ENCODE measurements around the gene EZH1. TPM values are rescaled to one million over a fixed set of nuclear protein-coding genes. Genes with fewer than 3 reads are reported as not detected.
"Not testable (repeated sequence)": the region's sequence is repeated elsewhere in the genome, so short reads cannot be mapped to it uniquely, and the experiment has no call there.

The EZH1 gene
- total RNA-seq, 1 donor from 2014 or later: 39.5 TPM

GRCh38 chr17:42779936-42780850 is 35.4 kb upstream of the EZH1 start, which contains the start of gene WNK4:
Gene WNK4, plus strand, starts transcription at chr17:42780610. Its CDS starts 89 bp downstream, at chr17:42780699.
- H3K27me3 Mint-ChIP-seq: peaks cover 45% of the 10 kb centered on the region
- intact Hi-C loops (cut with micrococcal nuclease): loop anchor here (5.0 kb wide), 1 partner anchor 103 kb away; the partner anchor contains the start of gene PLEKHH3
- H3K4me3 Mint-ChIP-seq: no peak within 1 kb of the TSS
- H3K27ac Mint-ChIP-seq: no peak within 1 kb of the TSS
- DNase-seq: no peak
- H3K36me3 Mint-ChIP-seq (ENCODE audit: low read depth): peaks cover 33% of the 10 kb centered on the region
- H3K4me1 Mint-ChIP-seq: peaks cover 13% of the 10 kb centered on the region
- no peaks in the 10 kb centered on the region for H3K9me3 Mint-ChIP-seq

GRCh38 chr17:42779304-42779935 is 34.6 kb upstream of the EZH1 start:
- Mint-ChIP-seq H3K27ac (no peak overlapping the region), H3K4me1 (peaks cover 10% of the 10 kb centered on the region), H3K36me3 (ENCODE audit: low read depth) (peaks cover 36% of the 10 kb centered on the region), H3K27me3 (peaks cover 37% of the 10 kb centered on the region), H3K4me3 (no peak overlapping the region), H3K9me3 (no peaks in the 10 kb centered on the region)
- intact Hi-C loops (cut with micrococcal nuclease): no loop called here
- no peak for DNase-seq

DNA sequence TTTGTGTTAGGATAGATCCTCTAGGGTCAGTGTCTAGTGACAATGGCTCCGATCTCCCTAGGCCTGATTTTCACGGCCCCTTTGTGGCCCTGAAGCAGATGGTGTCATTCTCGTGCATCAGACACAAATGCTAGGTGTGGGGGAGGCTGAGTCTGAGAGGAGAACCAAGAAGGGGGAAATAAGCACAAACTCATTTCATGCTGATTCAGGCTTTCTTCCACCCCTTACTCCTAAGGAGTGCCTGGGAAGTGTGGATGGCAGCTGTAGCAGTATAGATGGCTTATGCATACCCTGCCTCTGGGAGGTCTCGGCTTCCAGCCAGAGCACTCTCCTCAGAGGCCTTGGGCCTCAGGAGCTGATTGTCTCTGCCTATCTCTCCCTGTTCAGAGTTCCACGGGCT is 33.7 kb upstream of the EZH1 start:
- intact Hi-C loops (cut with micrococcal nuclease): no loop called here
- H3K27ac Mint-ChIP-seq: no peak overlapping the region
- no peaks in the 10 kb centered on the region for H3K9me3 Mint-ChIP-seq
- peaks cover 30% of the 10 kb centered on the region for H3K27me3 Mint-ChIP-seq
- DNase-seq: no peak
- no peak overlapping the region for H3K4me3 Mint-ChIP-seq
- peaks cover 40% of the 10 kb centered on the region for H3K36me3 Mint-ChIP-seq (ENCODE audit: low read depth)
- H3K4me1 Mint-ChIP-seq: peaks cover 17% of the 10 kb centered on the region

DNA sequence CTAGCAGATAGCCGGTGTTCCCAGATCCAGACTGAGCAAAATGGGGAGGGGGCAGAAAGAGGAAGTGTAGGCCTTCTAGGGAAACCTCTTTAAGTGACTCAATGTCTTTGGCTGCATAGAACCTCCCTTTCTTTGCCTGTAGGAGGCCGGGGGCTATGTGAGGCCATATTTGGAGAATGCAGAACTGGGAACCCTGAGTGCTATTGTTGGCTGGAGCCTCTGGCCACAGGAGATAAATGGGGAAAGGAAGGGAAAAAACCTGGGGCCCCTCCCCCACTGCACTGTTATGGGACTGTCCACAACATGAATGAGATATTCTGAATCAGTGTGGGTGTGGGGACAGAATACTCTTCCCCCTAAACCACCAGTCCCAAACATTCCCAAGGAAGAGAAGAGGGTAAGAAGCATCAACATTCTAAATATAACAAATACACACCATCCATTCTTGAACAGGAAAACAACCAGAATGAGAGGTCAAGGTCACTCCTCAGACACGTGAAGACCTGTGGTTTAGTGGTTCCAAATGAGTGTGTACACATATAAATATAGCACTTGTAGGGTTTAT is 30.8 kb upstream of the EZH1 start:
- no peak overlapping the region for H3K4me3 Mint-ChIP-seq
- peaks cover 6% of the 10 kb centered on the region for H3K27me3 Mint-ChIP-seq
- intact Hi-C loops (cut with micrococcal nuclease): no loop called here
- H3K9me3 Mint-ChIP-seq: no peaks in the 10 kb centered on the region
- H3K27ac Mint-ChIP-seq: no peak overlapping the region
- no peak for DNase-seq
- H3K36me3 Mint-ChIP-seq (ENCODE audit: low read depth): peaks cover 40% of the 10 kb centered on the region
- H3K4me1 Mint-ChIP-seq: peaks cover 15% of the 10 kb centered on the region

GRCh38 chr17:42774066-42774745 is 29.4 kb upstream of the EZH1 start:
- Mint-ChIP-seq H3K27ac (peak overlapping the region; percentile 94), H3K4me1 (peaks cover 15% of the 10 kb centered on the region), H3K9me3 (no peaks in the 10 kb centered on the region), H3K36me3 (ENCODE audit: low read depth) (peaks cover 33% of the 10 kb centered on the region), H3K4me3 (peak overlapping the region; percentile 93), H3K27me3 (no peaks in the 10 kb centered on the region)
- DNase-seq: no peak
- intact Hi-C loops (cut with micrococcal nuclease): no loop called here

GRCh38 chr17:42773290-42774035 is 28.6 kb upstream of the EZH1 start, which contains the start of gene VPS25:
Gene VPS25, plus strand, starts transcription at chr17:42773449. Its CDS starts 27 bp downstream, at chr17:42773476.
- intact Hi-C loops (cut with micrococcal nuclease): no loop called here
- H3K9me3 Mint-ChIP-seq: no peaks in the 10 kb centered on the region
- H3K36me3 Mint-ChIP-seq (ENCODE audit: low read depth): peaks cover 28% of the 10 kb centered on the region
- DNase-seq: peak; percentile 93
- H3K4me1 Mint-ChIP-seq: peaks cover 15% of the 10 kb centered on the region
- H3K27ac Mint-ChIP-seq: peak within 1 kb of the TSS; percentile 94
- no peaks in the 10 kb centered on the region for H3K27me3 Mint-ChIP-seq
- peak within 1 kb of the TSS; percentile 93 for H3K4me3 Mint-ChIP-seq

GRCh38 chr17:42772945-42773289 is 28.1 kb upstream of the EZH1 start:
- Mint-ChIP-seq H3K36me3 (ENCODE audit: low read depth) (peaks cover 24% of the 10 kb centered on the region), H3K27me3 (peaks cover 2% of the 10 kb centered on the region), H3K27ac (peak overlapping the region; percentile 94), H3K4me3 (peak overlapping the region; percentile 93), H3K4me1 (peaks cover 15% of the 10 kb centered on the region), H3K9me3 (no peaks in the 10 kb centered on the region)
- intact Hi-C loops (cut with micrococcal nuclease): no loop called here
- DNase-seq: no peak

- intact Hi-C loops (cut with micrococcal nuclease): loop anchor here (10.0 kb wide), 1 partner anchor 165 kb away; the partner anchor contains the start of genes RETREG3 and TUBG1
- not testable (repeated sequence) for H3K9me3 Mint-ChIP-seq; H3K4me3 Mint-ChIP-seq; H3K27ac Mint-ChIP-seq; DNase-seq; H3K36me3 Mint-ChIP-seq (ENCODE audit: low read depth)
- Mint-ChIP-seq H3K4me1 (peaks cover 15% of the 10 kb centered on the region), H3K27me3 (peaks cover 11% of the 10 kb centered on the region)
Measured at GRCh38 chr17:42769964-42770363, 25.1 kb upstream of the EZH1 start.

GRCh38 chr17:42768006-42768405 is 23.2 kb upstream of the EZH1 start:
- DNase-seq; H3K4me3 Mint-ChIP-seq; H3K36me3 Mint-ChIP-seq (ENCODE audit: low read depth); H3K9me3 Mint-ChIP-seq; H3K27ac Mint-ChIP-seq; H3K4me1 Mint-ChIP-seq: not testable (repeated sequence)
- H3K27me3 Mint-ChIP-seq: peaks cover 18% of the 10 kb centered on the region
- intact Hi-C loops (cut with micrococcal nuclease): loop anchor here (10.0 kb wide), 1 partner anchor 163 kb away; the partner anchor contains the start of genes RETREG3 and TUBG1

- Mint-ChIP-seq H3K27me3 (peaks cover 23% of the 10 kb centered on the region), H3K36me3 (ENCODE audit: low read depth) (no peaks in the 10 kb centered on the region), H3K27ac (no peak overlapping the region), H3K4me1 (peaks cover 5% of the 10 kb centered on the region), H3K9me3 (no peaks in the 10 kb centered on the region), H3K4me3 (no peak overlapping the region)
- DNase-seq: no peak
- intact Hi-C loops (cut with micrococcal nuclease): loop anchor here (10.0 kb wide), 1 partner anchor 163 kb away; the partner anchor contains the start of genes RETREG3 and TUBG1
Measured at GRCh38 chr17:42767512-42767911, 22.7 kb upstream of the EZH1 start.

DNA sequence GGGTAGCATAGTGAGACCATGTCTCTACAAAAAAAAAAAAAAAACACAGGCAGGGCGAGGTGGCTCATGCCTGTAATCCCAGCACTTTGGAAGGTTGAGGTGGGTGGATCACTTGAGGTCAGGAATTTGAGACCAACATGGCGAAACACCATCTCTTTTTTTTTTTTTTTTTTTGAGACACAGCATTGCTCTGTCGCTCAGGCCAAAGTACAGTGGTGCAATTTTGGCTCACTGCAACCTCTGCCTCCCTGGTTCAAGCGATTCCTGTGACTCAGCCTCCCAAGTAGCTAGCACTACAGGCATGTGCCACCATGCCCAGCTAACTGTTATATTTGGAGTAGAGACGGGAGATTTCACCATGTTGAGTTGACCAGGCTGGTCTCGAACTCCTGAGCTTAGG is 21.3 kb upstream of the EZH1 start:
- H3K27me3 Mint-ChIP-seq: peaks cover 35% of the 10 kb centered on the region
- no peak overlapping the region for H3K27ac Mint-ChIP-seq
- H3K4me1 Mint-ChIP-seq: peaks cover 2% of the 10 kb centered on the region
- H3K36me3 Mint-ChIP-seq (ENCODE audit: low read depth): no peaks in the 10 kb centered on the region
- no peak overlapping the region for H3K4me3 Mint-ChIP-seq
- no peak for DNase-seq
- intact Hi-C loops (cut with micrococcal nuclease): loop anchor here (10.0 kb wide), 1 partner anchor 161 kb away; the partner anchor contains the start of genes RETREG3 and TUBG1
- no peaks in the 10 kb centered on the region for H3K9me3 Mint-ChIP-seq

DNA sequence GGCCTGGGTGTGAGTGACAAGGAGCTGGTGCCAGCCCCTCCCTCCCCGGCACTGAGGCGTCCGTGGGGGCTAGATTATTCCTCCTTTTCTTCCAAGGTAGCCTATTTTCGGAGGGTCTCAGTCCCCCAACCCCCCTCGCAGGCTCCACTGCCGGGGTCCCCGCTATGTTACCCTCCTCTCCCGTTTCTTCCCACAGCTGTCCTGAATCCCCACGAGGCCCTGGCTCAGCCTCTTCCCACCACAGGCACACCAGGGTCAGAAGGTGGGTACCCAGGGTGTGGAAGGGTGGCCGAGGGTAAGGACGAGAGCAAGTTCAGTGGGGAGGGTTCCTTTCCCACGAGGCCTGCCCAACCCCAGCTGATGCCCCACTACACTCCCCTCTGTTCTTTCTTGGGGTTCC is 16.8 kb upstream of the EZH1 start:
- Mint-ChIP-seq H3K4me1 (peaks cover 4% of the 10 kb centered on the region), H3K27ac (no peak overlapping the region), H3K36me3 (ENCODE audit: low read depth) (no peaks in the 10 kb centered on the region), H3K9me3 (no peaks in the 10 kb centered on the region), H3K4me3 (peak overlapping the region; percentile 44), H3K27me3 (peaks cover 55% of the 10 kb centered on the region)
- DNase-seq: no peak
- intact Hi-C loops (cut with micrococcal nuclease): loop anchor here (2.0 to 10.0 kb wide), 3 partner anchors 17 to 183 kb away; partner anchors contain the start of genes EZH1, RETREG3 and TUBG1
